ENCODE data around the gene LHFPL5. TPM values are rescaled to one million over a fixed set of nuclear protein-coding genes. Genes with fewer than 3 reads are reported as not detected.

Gene LHFPL5
- total RNA-seq, 1 donor from 2014 or later, result not detected

DNA sequence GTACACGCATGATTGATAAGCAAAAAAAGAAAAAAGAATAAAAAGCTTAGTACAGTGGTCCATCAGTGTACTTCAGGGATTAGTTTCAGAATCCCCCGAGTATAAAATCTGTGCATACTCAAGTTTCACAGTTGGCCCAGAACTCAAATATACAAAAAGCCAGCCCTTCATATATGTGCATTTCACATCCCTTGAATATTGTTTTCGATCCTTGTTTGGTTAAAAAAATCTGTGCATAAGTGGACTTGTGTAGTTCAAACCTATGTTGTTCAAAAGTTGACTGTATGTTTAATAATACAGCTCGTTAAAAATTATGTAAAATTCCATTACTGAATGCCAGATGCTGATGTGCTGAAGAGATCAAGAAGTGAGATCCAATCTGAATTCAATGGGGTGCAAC is 54.2 kb downstream of the LHFPL5 start:
- no peak overlapping the region for H3K27ac Mint-ChIP-seq
- H3K9me3 Mint-ChIP-seq, result no peaks in the 10 kb centered on the region
- H3K4me3 Mint-ChIP-seq, result no peak overlapping the region
- DNase-seq (ENCODE audit: extremely low spot score, unreplicated experiment), result no peak
- peaks cover 48% of the 10 kb centered on the region for H3K36me3 Mint-ChIP-seq
- H3K4me1 Mint-ChIP-seq (ENCODE audit: unreplicated experiment), result no peaks in the 10 kb centered on the region
- TF ChIP-seq, protein P1, sequence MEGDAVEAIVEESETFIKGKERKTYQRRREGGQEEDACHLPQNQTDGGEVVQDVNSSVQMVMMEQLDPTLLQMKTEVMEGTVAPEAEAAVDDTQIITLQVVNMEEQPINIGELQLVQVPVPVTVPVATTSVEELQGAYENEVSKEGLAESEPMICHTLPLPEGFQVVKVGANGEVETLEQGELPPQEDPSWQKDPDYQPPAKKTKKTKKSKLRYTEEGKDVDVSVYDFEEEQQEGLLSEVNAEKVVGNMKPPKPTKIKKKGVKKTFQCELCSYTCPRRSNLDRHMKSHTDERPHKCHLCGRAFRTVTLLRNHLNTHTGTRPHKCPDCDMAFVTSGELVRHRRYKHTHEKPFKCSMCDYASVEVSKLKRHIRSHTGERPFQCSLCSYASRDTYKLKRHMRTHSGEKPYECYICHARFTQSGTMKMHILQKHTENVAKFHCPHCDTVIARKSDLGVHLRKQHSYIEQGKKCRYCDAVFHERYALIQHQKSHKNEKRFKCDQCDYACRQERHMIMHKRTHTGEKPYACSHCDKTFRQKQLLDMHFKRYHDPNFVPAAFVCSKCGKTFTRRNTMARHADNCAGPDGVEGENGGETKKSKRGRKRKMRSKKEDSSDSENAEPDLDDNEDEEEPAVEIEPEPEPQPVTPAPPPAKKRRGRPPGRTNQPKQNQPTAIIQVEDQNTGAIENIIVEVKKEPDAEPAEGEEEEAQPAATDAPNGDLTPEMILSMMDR (conservative IDR thresholded peaks at IDR 0.05), result no peak
- no peaks in the 10 kb centered on the region for H3K27me3 Mint-ChIP-seq

Other genes with a start within 250 kb of the LHFPL5 start
- gene FKBP5, start 116.4 kb upstream of the LHFPL5 start, total RNA-seq (ENCODE audit: low replicate concordance), result 2.0 and 12.5 TPM in 2 replicates
- gene ARMC12, start 68.3 kb upstream of the LHFPL5 start, total RNA-seq (ENCODE audit: low replicate concordance), result 0.26 and 1.8 TPM in 2 replicates
- not detected in 2 replicates for gene CLPSL2, start 28.8 kb upstream of the LHFPL5 start, total RNA-seq (ENCODE audit: low replicate concordance)
- gene CLPSL1, start 24.3 kb upstream of the LHFPL5 start, total RNA-seq (ENCODE audit: low replicate concordance), result not detected in 2 replicates
- 1.8 TPM in 1 of 2 replicates, not detected in the other for gene CLPS, start 8.0 kb upstream of the LHFPL5 start, total RNA-seq (ENCODE audit: low replicate concordance)
- 69.7 and 73.8 TPM in 2 replicates for gene SRPK1, start 115.7 kb downstream of the LHFPL5 start, total RNA-seq (ENCODE audit: low replicate concordance)
- gene SLC26A8, start 219.3 kb downstream of the LHFPL5 start, total RNA-seq (ENCODE audit: low replicate concordance), result 0.19 TPM in 1 of 2 replicates, not detected in the other
- 40.1 and 52.1 TPM in 2 replicates for gene MAPK14, start 222.5 kb downstream of the LHFPL5 start, total RNA-seq (ENCODE audit: low replicate concordance)